HG03045 (cell line): ENCODE data around the gene PLXNB2.
"Not testable (repeated sequence)": the region's sequence is repeated elsewhere in the genome, so short reads cannot be mapped to it uniquely, and the experiment has no call there.

Experiments
- ATAC-seq: cut with Tn5 transposase; IDR thresholded peaks from one replicate; pipeline ENCODE4 v1.9.1; 2021; ENCODE audit warnings: mild to moderate bottlenecking, moderate library complexity; ENCODE audit not compliant: unreplicated experiment

PLXNB2 gene

GRCh38 chr22:50326225-50326955 lies 18.9 kb upstream of the PLXNB2 start:
- peak; percentile 19 for ATAC-seq

- ATAC-seq, result no peak
These were observed 18.2 kb upstream of the PLXNB2 start for GRCh38 chr22:50325444-50326224.

- no peak for ATAC-seq
These were observed 16.5 kb upstream of the PLXNB2 start for GRCh38 chr22:50323900-50324299.

GRCh38 chr22:50322382-50323104 lies 15.1 kb upstream of the PLXNB2 start:
- ATAC-seq, result not testable (repeated sequence)

GRCh38 chr22:50320671-50321325 lies 13.4 kb upstream of the PLXNB2 start:
- ATAC-seq, result no peak

- ATAC-seq, result no peak
These were observed 12.7 kb upstream of the PLXNB2 start for GRCh38 chr22:50320116-50320515.

- no peak for ATAC-seq
These were observed 12.1 kb upstream of the PLXNB2 start for GRCh38 chr22:50319503-50319951.

GRCh38 chr22:50318698-50319411 lies 11.4 kb upstream of the PLXNB2 start:
- no peak for ATAC-seq

GRCh38 chr22:50318356-50318697 lies 10.9 kb upstream of the PLXNB2 start:
- no peak for ATAC-seq

GRCh38 chr22:50317674-50318073 lies 10.2 kb upstream of the PLXNB2 start:
- no peak for ATAC-seq

GRCh38 chr22:50317178-50317577 lies 9.7 kb upstream of the PLXNB2 start:
- no peak for ATAC-seq

GRCh38 chr22:50316114-50317065 lies 8.9 kb upstream of the PLXNB2 start:
- ATAC-seq, result no peak

- no peak for ATAC-seq
These were observed 8.1 kb upstream of the PLXNB2 start for GRCh38 chr22:50315289-50316113.

- peak; percentile 78 for ATAC-seq
These were observed 7.2 kb upstream of the PLXNB2 start for GRCh38 chr22:50314455-50315288.

GRCh38 chr22:50314081-50314454 lies 6.6 kb upstream of the PLXNB2 start:
- no peak for ATAC-seq

GRCh38 chr22:50313600-50313999 lies 6.2 kb upstream of the PLXNB2 start:
- no peak for ATAC-seq

GRCh38 chr22:50313021-50313420 lies 5.6 kb upstream of the PLXNB2 start:
- ATAC-seq, result no peak

GRCh38 chr22:50312371-50312770 lies 4.9 kb upstream of the PLXNB2 start:
- no peak for ATAC-seq
